HK-2 (cell line): ENCODE measurements around the gene CEP20.

Experiments used
- DNase-seq: peaks from one replicate; pipeline ENCODE4 v3.0.0-alpha.2; 2018; ENCODE audit not compliant: unreplicated experiment

The CEP20 gene

GRCh38 chr16:15898654-15899053, 10.3 kb upstream of the CEP20 start:
- no peak for DNase-seq

- DNase-seq = no peak
Measured at GRCh38 chr16:15897834-15898254, 9.4 kb upstream of the CEP20 start.

GRCh38 chr16:15897121-15897780, 8.8 kb upstream of the CEP20 start:
- DNase-seq = no peak

DNA sequence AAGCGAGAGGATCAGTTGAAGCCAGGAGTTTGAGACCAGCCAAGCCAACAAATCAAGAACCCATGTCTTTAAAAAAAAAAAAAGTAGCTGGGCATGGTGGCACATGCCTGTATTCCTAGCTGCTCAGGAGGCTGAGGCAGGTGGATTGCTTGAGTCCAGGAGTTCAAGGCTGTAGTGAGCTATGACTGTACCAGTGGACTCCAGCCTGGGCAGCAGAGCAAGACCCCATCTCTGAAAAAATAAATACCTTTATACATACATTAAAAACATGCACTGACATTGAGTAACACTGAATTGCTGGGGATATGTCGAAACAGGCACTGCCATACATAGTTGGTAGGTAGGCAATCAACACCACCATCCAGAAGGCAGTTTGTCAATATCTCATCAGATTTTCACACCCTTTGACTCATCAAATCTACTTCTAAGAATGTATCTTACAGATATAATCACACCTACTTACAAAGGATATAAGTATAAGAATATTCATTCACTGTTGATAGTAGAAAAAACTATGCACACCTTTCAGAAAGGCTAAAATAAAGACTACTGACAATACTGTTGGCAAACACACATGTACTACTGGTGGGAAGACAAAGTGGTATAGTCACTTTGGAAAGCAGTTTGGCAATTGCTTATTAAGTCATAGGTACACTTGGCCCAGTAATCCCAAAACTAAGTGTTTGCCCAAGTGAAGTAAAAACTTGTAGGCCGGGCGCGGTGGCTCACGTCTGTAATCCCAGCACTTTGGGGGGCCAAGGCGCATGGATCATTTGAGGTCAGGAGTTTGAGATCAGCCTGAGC, 6.4 kb upstream of the CEP20 start:
- DNase-seq = no peak

DNA sequence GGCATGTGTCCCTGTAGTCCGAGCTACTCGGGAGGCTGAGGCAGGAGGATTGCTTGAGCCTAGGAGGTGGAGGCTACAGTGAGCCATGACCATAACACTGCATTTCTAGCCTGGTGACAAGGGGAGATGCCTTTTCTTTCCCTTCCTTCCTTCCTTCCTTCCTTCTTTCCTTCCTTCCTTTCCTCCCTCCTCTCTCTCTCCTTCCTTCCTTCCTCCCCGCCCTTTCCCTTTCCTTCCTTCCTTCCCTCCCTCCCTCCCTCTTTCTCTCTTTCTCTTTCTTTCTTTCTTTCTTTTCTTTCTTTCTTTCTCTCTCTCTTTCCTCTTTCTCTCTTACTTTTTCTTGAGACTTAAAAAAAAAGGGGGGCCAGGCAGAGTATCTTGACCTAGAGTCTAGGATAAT, 3.1 kb upstream of the CEP20 start:
- no peak for DNase-seq

- DNase-seq = no peak
Measured at GRCh38 chr16:15887283-15887682, 1.1 kb downstream of the CEP20 start.

DNA sequence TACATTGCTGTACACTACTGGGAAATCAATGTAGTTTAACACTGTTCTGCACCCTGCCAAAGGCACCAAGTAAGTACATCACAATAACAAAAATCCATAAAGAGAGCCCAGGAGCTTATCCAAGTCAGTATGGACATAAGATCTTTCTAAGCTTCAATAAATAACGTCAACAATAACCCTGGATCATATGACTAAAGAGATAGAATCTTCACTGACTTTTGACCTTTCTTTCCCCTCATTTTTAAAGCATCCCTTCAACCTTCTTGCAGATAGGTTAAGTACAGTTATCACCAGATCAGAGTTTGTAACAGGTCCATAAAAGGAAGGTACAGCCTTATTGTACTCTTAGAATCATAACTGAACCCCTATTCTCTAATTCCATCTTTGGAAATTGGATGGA, 2.3 kb downstream of the CEP20 start:
- no peak for DNase-seq

- DNase-seq = no peak
Measured at GRCh38 chr16:15885560-15886001, 2.8 kb downstream of the CEP20 start.

DNA sequence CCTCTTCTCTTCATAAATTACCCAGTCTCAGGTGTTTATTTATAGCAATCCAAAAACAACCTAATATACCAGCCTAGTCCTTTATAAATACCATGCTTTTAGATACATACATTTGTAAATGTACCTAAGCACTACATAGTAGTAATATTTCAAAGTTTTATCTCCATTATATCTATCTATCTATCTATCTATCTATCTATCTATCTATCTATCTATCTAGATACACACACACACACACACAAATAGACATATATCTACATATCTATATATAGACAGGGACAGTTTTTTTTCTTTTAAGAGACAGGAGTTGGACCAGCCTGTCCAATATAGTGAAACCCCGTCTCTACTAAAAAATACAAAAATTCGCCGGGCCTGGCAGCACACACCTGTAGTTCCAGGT, 5.8 kb downstream of the CEP20 start:
- no peak for DNase-seq

GRCh38 chr16:15881794-15882379, 6.5 kb downstream of the CEP20 start:
- DNase-seq = no peak

DNA sequence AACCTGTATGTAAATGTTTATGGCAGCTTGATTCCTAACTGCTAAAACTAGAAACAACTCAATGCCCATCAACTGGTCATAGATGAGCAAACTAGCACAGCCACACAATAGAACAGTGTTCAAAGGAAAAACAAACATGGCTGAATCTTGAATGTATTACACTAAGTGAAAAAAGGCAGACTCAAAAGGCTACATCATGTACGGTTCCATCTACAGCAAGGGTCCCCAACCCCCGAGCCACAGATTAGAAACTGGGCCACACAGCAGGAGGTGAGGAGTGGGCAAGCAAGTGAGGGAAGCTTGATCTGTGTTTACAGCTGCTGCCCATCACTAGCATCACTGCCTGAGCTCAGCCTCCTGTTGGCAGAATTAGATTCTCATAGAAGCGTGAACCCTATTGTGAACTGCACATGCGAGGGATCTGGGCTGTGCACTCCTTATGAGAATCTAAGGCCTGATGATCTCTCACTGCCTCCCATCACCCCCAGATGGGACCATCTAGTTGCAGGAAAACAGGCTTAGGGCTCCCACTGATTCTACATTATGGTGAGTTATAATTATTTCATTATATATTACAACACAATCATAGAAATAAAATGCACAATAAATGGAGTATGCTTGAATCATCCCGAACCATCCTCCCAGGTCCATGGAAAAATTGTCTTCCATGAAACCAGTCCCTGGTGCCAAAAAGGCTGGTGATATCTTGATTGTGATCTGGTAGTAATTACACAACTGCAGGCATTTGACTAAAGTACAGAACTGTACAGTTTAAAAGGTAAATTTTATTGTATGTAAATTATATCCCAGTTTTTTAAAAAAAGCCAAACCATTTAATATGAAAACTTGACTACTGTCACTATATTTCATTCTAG, 7.7 kb downstream of the CEP20 start:
- no peak for DNase-seq

DNA sequence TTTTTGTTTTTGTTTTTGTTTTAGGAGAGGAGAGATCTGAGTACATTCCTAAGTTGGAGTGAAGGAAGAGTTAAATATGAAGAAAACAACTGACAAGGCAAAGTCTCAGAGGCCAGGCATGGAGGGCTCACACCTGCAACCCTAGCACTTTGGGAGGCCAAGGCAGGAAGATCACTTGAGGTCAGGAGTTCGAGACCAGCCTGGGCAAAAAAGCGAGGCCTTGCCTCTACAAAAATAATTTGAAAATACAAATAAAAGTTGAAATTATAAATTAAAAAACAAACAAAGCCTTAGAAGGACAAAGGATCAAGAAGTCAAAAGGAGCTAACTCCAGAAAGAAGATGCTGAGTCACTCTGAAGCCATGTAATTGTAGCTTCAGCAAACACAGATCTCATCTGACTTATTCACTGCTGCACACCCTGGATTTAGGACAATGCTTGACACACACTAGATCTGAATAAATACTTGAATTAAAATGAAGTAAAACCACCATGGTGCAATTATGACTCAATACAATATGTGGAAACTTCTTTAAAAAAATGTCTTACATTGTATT, 9.1 kb downstream of the CEP20 start:
- DNase-seq = no peak

GRCh38 chr16:15876503-15876902, 11.9 kb downstream of the CEP20 start:
- DNase-seq = no peak

GRCh38 chr16:15874745-15875314, 13.6 kb downstream of the CEP20 start:
- DNase-seq = no peak

DNA sequence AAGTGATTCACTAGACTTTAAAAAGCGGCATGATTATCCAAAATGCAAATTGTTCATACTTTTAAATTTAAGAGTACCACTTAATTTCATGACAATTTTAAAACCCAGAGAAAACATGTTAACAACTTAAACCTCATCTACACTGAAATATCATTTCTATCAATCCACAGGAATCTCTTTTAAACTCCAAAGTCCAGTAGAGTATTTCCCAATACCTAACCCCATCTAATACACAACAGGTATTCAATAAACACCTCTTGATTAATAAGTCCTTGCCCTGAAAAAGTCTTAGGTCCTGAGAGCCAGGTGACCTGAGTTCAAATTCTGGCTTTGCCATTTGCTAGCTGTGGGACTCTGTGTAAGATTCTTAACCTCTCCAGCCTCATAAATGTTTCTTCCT, 14.7 kb downstream of the CEP20 start:
- DNase-seq = no peak

DNA sequence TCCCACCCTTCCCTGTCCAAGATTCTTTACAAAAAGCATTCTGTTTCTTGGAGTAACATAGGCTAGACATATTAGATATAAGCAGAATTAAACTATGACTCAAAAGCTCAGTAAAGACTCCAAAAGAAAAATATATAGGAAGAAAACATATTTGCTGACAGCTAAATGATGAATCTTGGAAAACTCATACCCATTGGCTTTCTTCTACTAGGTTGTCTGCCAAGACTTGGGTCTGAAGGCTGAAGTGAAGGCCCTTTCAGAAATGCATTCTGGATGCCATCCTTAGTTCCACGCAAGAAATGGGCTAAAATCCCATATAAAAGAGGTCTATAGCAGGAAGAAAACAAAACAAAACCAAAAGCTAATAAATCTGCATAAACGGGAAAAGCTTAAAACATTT, 15.1 kb downstream of the CEP20 start:
- DNase-seq = no peak

GRCh38 chr16:15870011-15870410, 18.4 kb downstream of the CEP20 start:
- DNase-seq = no peak

DNA sequence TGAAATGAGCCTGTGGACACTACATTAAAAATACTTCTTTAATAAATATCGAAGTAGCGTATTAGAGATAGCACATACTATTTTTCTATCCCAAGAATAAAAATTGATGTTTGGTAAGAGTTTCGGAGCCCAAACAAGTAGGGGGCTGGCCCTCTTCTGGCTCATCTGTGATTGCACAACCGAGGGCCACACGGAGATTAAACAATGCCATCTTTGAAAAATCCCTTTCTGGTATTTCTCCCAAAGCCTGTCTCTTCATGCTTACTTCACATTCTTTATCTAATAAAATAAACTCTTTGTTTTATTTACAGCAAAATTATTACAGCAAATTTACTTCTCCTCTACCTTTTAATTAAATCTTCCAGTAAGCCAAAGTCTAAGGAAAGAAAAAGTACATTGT, 22.0 kb downstream of the CEP20 start:
- no peak for DNase-seq

- no peak for DNase-seq
Measured at GRCh38 chr16:15865742-15866141, 22.7 kb downstream of the CEP20 start.

GRCh38 chr16:15864939-15865338, 23.5 kb downstream of the CEP20 start:
- no peak for DNase-seq

DNA sequence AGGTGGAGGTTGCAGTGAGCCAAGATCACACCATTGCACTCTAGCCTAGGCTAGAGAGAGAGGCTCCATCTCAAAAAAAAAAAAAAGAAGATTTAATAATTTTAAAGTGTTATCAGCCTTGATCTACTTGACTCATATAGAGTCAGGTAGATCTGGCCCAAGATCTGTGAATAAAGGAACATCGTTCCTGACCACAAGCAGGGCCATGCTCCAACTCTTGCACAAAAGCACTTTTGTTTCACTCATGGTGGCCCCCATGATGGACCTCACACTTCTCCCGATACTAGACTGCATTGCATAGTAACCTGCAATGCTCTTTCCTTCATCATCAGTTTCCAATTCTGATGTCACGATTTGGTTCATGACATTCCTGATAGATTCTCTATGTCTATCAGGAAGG, 26.4 kb downstream of the CEP20 start:
- DNase-seq = no peak
